Stimulated activated naive B cell treated with anti-CD40 and anti-IgM and Interleukin-4, amounts not matched to agents 10 μg/mL and 1 μg/mL and 100 μg/mL, for 72 hours (primary cell): ENCODE measurements around the gene CTTNBP2.

ENCODE experiments used
- ATAC-seq, 2 donors: fragments of 150-1000 bp; cut with Tn5 transposase; replicated peaks; 2 replicates each; pipeline ENCODE4 v1.10.0; 2021; ENCODE audit warnings: moderate library complexity in 1 of 2
- DNase-seq: peaks from one replicate; pipeline ENCODE4 v3.0.0; 2021
- H3K27ac Mint-ChIP-seq: one replicate; pipeline ENCODE4 v1.8.0; 2022; ENCODE audit warnings: mild to moderate bottlenecking, mixed read lengths
- H3K27me3 Mint-ChIP-seq, 2 donors: one replicate each; pipeline ENCODE4 v1.8.0; 2022; ENCODE audit warnings: mixed read lengths in 2 of 2
- H3K36me3 Mint-ChIP-seq, 2 donors: one replicate each; pipeline ENCODE4 v1.8.0; 2022; ENCODE audit warnings: mixed read lengths in 2 of 2, mild to moderate bottlenecking in 1 of 2
- H3K4me1 Mint-ChIP-seq, 2 donors: one replicate each; pipeline ENCODE4 v1.8.0; 2022; ENCODE audit warnings: mixed read lengths in 2 of 2, mild to moderate bottlenecking in 1 of 2
- H3K4me3 Mint-ChIP-seq, 2 donors: one replicate each; pipeline ENCODE4 v1.8.0; 2022; ENCODE audit warnings: mild to moderate bottlenecking in 2 of 2, mixed read lengths in 2 of 2, moderate library complexity in 1 of 2
- H3K9me3 Mint-ChIP-seq, 2 donors: one replicate each; pipeline ENCODE4 v1.8.0; 2022; ENCODE audit warnings: mixed read lengths in 2 of 2, mild to moderate bottlenecking in 1 of 2

The CTTNBP2 gene

GRCh38 chr7:117824592-117824991 is 48.6 kb downstream of the CTTNBP2 start:
- Mint-ChIP-seq H3K27ac (no peak overlapping the region), H3K27me3 (peaks cover 0 to 4% of the 10 kb centered on the region in 2 donors), H3K4me3 (no peak overlapping the region), H3K9me3 (peaks cover 0 to 6% of the 10 kb centered on the region in 2 donors), H3K36me3 (no peaks in the 10 kb centered on the region), H3K4me1 (no peaks in the 10 kb centered on the region)
- ATAC-seq (no peak), DNase-seq (no peak)

- H3K36me3 Mint-ChIP-seq = no peaks in the 10 kb centered on the region
- DNase-seq (no peak), ATAC-seq (no peak)
- no peaks in the 10 kb centered on the region for H3K4me1 Mint-ChIP-seq
- no peak overlapping the region for H3K4me3 Mint-ChIP-seq
- peaks cover 0 to 4% of the 10 kb centered on the region in 2 donors for H3K9me3 Mint-ChIP-seq
- H3K27ac Mint-ChIP-seq = no peak overlapping the region
- peaks cover 0 to 4% of the 10 kb centered on the region in 2 donors for H3K27me3 Mint-ChIP-seq
These were observed 53.7 kb downstream of the CTTNBP2 start for GRCh38 chr7:117819558-117819957.

GRCh38 chr7:117818232-117818631 is 55.0 kb downstream of the CTTNBP2 start:
- DNase-seq (no peak), ATAC-seq (no peak)
- Mint-ChIP-seq H3K27me3 (no peaks in the 10 kb centered on the region), H3K27ac (no peak overlapping the region), H3K9me3 (no peaks in the 10 kb centered on the region), H3K36me3 (no peaks in the 10 kb centered on the region), H3K4me3 (no peak overlapping the region), H3K4me1 (no peaks in the 10 kb centered on the region)

- H3K9me3 Mint-ChIP-seq = no peaks in the 10 kb centered on the region
- ATAC-seq = no peak
- H3K4me1 Mint-ChIP-seq = no peaks in the 10 kb centered on the region
- no peak overlapping the region for H3K27ac Mint-ChIP-seq
- no peaks in the 10 kb centered on the region for H3K27me3 Mint-ChIP-seq
- no peak overlapping the region for H3K4me3 Mint-ChIP-seq
- H3K36me3 Mint-ChIP-seq = no peaks in the 10 kb centered on the region
- no peak for DNase-seq
These were observed 56.5 kb downstream of the CTTNBP2 start for GRCh38 chr7:117816727-117817126.

- Mint-ChIP-seq H3K27ac (no peak overlapping the region), H3K9me3 (no peaks in the 10 kb centered on the region), H3K4me1 (no peaks in the 10 kb centered on the region), H3K36me3 (no peaks in the 10 kb centered on the region), H3K4me3 (no peak overlapping the region), H3K27me3 (no peaks in the 10 kb centered on the region)
- no peak for DNase-seq
- ATAC-seq = no peak
These were observed 61.5 kb downstream of the CTTNBP2 start for GRCh38 chr7:117811696-117812095.

GRCh38 chr7:117810642-117811512 is 62.4 kb downstream of the CTTNBP2 start:
- ATAC-seq (no peak), DNase-seq (no peak)
- H3K4me1 Mint-ChIP-seq = no peaks in the 10 kb centered on the region
- H3K27ac Mint-ChIP-seq = no peak overlapping the region
- no peak overlapping the region for H3K4me3 Mint-ChIP-seq
- H3K9me3 Mint-ChIP-seq = no peaks in the 10 kb centered on the region
- no peaks in the 10 kb centered on the region for H3K27me3 Mint-ChIP-seq
- no peaks in the 10 kb centered on the region for H3K36me3 Mint-ChIP-seq

- H3K27me3 Mint-ChIP-seq = no peaks in the 10 kb centered on the region
- no peak for DNase-seq
- H3K4me1 Mint-ChIP-seq = no peaks in the 10 kb centered on the region
- no peaks in the 10 kb centered on the region for H3K36me3 Mint-ChIP-seq
- H3K9me3 Mint-ChIP-seq = no peaks in the 10 kb centered on the region
- ATAC-seq = no peak
- H3K4me3 Mint-ChIP-seq = no peak overlapping the region
- no peak overlapping the region for H3K27ac Mint-ChIP-seq
These were observed 63.3 kb downstream of the CTTNBP2 start for GRCh38 chr7:117809958-117810357.

GRCh38 chr7:117808910-117809705 is 64.1 kb downstream of the CTTNBP2 start:
- Mint-ChIP-seq H3K9me3 (no peaks in the 10 kb centered on the region), H3K27ac (no peak overlapping the region), H3K36me3 (no peaks in the 10 kb centered on the region), H3K4me3 (no peak overlapping the region), H3K4me1 (no peaks in the 10 kb centered on the region), H3K27me3 (no peaks in the 10 kb centered on the region)
- no peak for DNase-seq
- no peak for ATAC-seq

- DNase-seq (no peak), ATAC-seq (no peak)
- Mint-ChIP-seq H3K27ac (no peak overlapping the region), H3K9me3 (no peaks in the 10 kb centered on the region), H3K36me3 (no peaks in the 10 kb centered on the region), H3K4me1 (no peaks in the 10 kb centered on the region), H3K27me3 (no peaks in the 10 kb centered on the region), H3K4me3 (no peak overlapping the region)
These were observed 64.9 kb downstream of the CTTNBP2 start for GRCh38 chr7:117808341-117808757.

GRCh38 chr7:117807676-117808075 is 65.6 kb downstream of the CTTNBP2 start:
- ATAC-seq (no peak), DNase-seq (no peak)
- Mint-ChIP-seq H3K4me3 (no peak overlapping the region), H3K27me3 (no peaks in the 10 kb centered on the region), H3K36me3 (no peaks in the 10 kb centered on the region), H3K9me3 (no peaks in the 10 kb centered on the region), H3K27ac (no peak overlapping the region), H3K4me1 (no peaks in the 10 kb centered on the region)

- Mint-ChIP-seq H3K27me3 (no peaks in the 10 kb centered on the region), H3K27ac (no peak overlapping the region), H3K9me3 (no peaks in the 10 kb centered on the region), H3K4me3 (no peak overlapping the region), H3K4me1 (no peaks in the 10 kb centered on the region), H3K36me3 (no peaks in the 10 kb centered on the region)
- no peak for ATAC-seq
- DNase-seq = no peak
These were observed 67.2 kb downstream of the CTTNBP2 start for GRCh38 chr7:117806011-117806410.

GRCh38 chr7:117805241-117805640 is 68.0 kb downstream of the CTTNBP2 start:
- Mint-ChIP-seq H3K27ac (no peak overlapping the region), H3K27me3 (no peaks in the 10 kb centered on the region), H3K36me3 (no peaks in the 10 kb centered on the region), H3K4me3 (no peak overlapping the region), H3K9me3 (no peaks in the 10 kb centered on the region), H3K4me1 (no peaks in the 10 kb centered on the region)
- DNase-seq = no peak
- no peak for ATAC-seq

GRCh38 chr7:117803476-117803875 is 69.8 kb downstream of the CTTNBP2 start:
- H3K27me3 Mint-ChIP-seq = no peaks in the 10 kb centered on the region

GRCh38 chr7:117802660-117803059 is 70.6 kb downstream of the CTTNBP2 start:
- DNase-seq (no peak), ATAC-seq (no peak)
- Mint-ChIP-seq H3K36me3 (no peaks in the 10 kb centered on the region), H3K9me3 (no peaks in the 10 kb centered on the region), H3K4me1 (no peaks in the 10 kb centered on the region), H3K27ac (no peak overlapping the region), H3K4me3 (no peak overlapping the region), H3K27me3 (no peaks in the 10 kb centered on the region)

More at GRCh38 chr7:117803476-117803875, 69.8 kb downstream of the CTTNBP2 start:
- ATAC-seq (no peak), DNase-seq (no peak)
- Mint-ChIP-seq H3K27ac (no peak overlapping the region), H3K4me1 (no peaks in the 10 kb centered on the region), H3K9me3 (no peaks in the 10 kb centered on the region), H3K4me3 (no peak overlapping the region), H3K36me3 (no peaks in the 10 kb centered on the region)

GRCh38 chr7:117800841-117801240 is 72.4 kb downstream of the CTTNBP2 start:
- H3K4me1 Mint-ChIP-seq = no peaks in the 10 kb centered on the region
- H3K27ac Mint-ChIP-seq = no peak overlapping the region
- H3K4me3 Mint-ChIP-seq = no peak overlapping the region
- DNase-seq = no peak
- ATAC-seq = no peak
- H3K9me3 Mint-ChIP-seq = no peaks in the 10 kb centered on the region
- no peaks in the 10 kb centered on the region for H3K36me3 Mint-ChIP-seq
- H3K27me3 Mint-ChIP-seq = no peaks in the 10 kb centered on the region
